H1 (cell line): ENCODE results near the gene HPGDS.

Experiments
- CREB1 ChIP-seq: IDR thresholded peaks from 2 replicates; pipeline ENCODE4 v1.6.1; 2012; ENCODE audit warnings: inconsistent platforms
- GTF2F1 ChIP-seq: IDR thresholded peaks from 2 replicates; pipeline ENCODE4 v1.6.1; 2012; ENCODE audit warnings: low read depth, low read length, improper control_type of control experiment, borderline replicate concordance
- HDAC2 ChIP-seq, 2 experiments: fragments of 300-600 bp in 1 of 2; sonication (generic) in 1 of 2; IDR thresholded peaks; 2 replicates each; pipeline ENCODE4 v1.6.1; 2011 to 2012; ENCODE audit warnings: low read depth in 2 of 2, low read length in 2 of 2, mild to moderate bottlenecking in 2 of 2, moderate library complexity in 2 of 2, borderline replicate concordance in 1 of 2, inconsistent platforms in 1 of 2
- JUND ChIP-seq: IDR thresholded peaks from 2 replicates; pipeline ENCODE4 v1.6.1; 2011; ENCODE audit warnings: mild to moderate bottlenecking, improper control_type of control experiment, low read length
- PHF8 ChIP-seq: fragments of 200-600 bp; sonication (generic); conservative IDR thresholded peaks from 2 replicates; pipeline ENCODE4 v1.7.1; 2012; ENCODE audit warnings: low read depth, mild to moderate bottlenecking, inconsistent platforms, low read length, moderate library complexity
- POLR2AphosphoS5 ChIP-seq: IDR thresholded peaks from 2 replicates; pipeline ENCODE4 v1.6.1; 2011; ENCODE audit warnings: low read depth, low read length
- TAF1 ChIP-seq: IDR thresholded peaks from 2 replicates; pipeline ENCODE4 v1.6.1; 2011; ENCODE audit warnings: mild to moderate bottlenecking, low read depth, low read length
- TF ChIP-seq, protein P1 (sequence below), 3 experiments: IDR thresholded peaks; 1 replicate in 2 of 3; 2 replicates in 1 of 3; pipeline versions ENCODE4 v1.5.1 to v1.6.1; 2011; ENCODE audit warnings: low read length in 3 of 3, mild to moderate bottlenecking in 3 of 3, inconsistent platforms in 2 of 3, low read depth in 1 of 3, moderate library complexity in 1 of 3; ENCODE audit not compliant: insufficient read depth in 1 of 3; ENCODE audit errors: control extremely low read depth in 1 of 3

DNA sequence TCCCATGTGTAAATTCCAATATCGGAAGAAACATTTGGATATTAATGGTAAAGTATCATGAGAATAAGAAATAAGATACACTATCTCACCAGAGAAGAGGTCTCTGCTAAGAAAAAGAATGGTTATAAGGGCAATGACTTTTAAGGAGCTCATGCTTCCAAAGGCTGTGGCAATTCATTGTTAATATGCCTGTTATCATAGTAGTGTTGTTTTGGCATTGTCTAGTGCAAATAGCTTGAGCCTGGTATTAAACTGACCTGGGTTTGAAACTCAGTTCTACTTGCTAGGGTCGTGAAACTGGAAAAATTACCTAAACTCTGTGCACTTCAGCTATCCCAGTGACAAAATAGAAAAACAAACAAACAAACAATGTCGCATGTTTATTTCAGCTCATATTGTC, 8.8 kb downstream of the HPGDS start:
- no peak for TF ChIP-seq PHF8
- TF ChIP-seq, protein P1, sequence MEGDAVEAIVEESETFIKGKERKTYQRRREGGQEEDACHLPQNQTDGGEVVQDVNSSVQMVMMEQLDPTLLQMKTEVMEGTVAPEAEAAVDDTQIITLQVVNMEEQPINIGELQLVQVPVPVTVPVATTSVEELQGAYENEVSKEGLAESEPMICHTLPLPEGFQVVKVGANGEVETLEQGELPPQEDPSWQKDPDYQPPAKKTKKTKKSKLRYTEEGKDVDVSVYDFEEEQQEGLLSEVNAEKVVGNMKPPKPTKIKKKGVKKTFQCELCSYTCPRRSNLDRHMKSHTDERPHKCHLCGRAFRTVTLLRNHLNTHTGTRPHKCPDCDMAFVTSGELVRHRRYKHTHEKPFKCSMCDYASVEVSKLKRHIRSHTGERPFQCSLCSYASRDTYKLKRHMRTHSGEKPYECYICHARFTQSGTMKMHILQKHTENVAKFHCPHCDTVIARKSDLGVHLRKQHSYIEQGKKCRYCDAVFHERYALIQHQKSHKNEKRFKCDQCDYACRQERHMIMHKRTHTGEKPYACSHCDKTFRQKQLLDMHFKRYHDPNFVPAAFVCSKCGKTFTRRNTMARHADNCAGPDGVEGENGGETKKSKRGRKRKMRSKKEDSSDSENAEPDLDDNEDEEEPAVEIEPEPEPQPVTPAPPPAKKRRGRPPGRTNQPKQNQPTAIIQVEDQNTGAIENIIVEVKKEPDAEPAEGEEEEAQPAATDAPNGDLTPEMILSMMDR (IDR thresholded peaks at IDR 0.05; ENCODE audit: control extremely low read depth in 1 of 3, insufficient read depth in 1 of 3, low read depth in 1 of 3, low read length in 3 of 3) = no peak
- TF ChIP-seq TAF1 = no peak
- no peak for TF ChIP-seq CREB1
- no peak for TF ChIP-seq JUND
- no peak for TF ChIP-seq POLR2AphosphoS5
- TF ChIP-seq GTF2F1 = no peak
- no peak for TF ChIP-seq HDAC2 (IDR thresholded peaks at IDR 0.05; ENCODE audit: borderline replicate concordance in 1 of 2, low read depth in 2 of 2, low read length in 2 of 2)
